Endothelial cell of umbilical vein (primary cell): ENCODE results near the gene CNFN.

Experiments used
- EZH2 ChIP-seq: IDR thresholded peaks from 2 replicates; pipeline ENCODE4 v1.6.1; 2012; ENCODE audit warnings: borderline replicate concordance, low read depth, mild to moderate bottlenecking, moderate library complexity, low read length, inconsistent platforms; ENCODE audit not compliant: severe bottlenecking
- FOS ChIP-seq: IDR thresholded peaks from 2 replicates; pipeline ENCODE4 v1.6.1; 2011; ENCODE audit warnings: mild to moderate bottlenecking, low read length, moderate library complexity, borderline replicate concordance; ENCODE audit not compliant: insufficient read depth
- MYC ChIP-seq: IDR thresholded peaks from one replicate; pipeline ENCODE4 v1.6.1; 2011; ENCODE audit warnings: mild to moderate bottlenecking, low read depth, low read length
- POLR2A ChIP-seq: IDR thresholded peaks from 2 replicates; pipeline ENCODE4 v1.6.1; 2012; ENCODE audit warnings: low read depth, mild to moderate bottlenecking, control low read depth, low read length
- POLR2AphosphoS5 ChIP-seq: IDR thresholded peaks from 2 replicates; pipeline ENCODE4 v1.6.1; 2012; ENCODE audit warnings: low read depth, mild to moderate bottlenecking, control low read depth, low read length, moderate library complexity; ENCODE audit not compliant: insufficient read depth
- TF ChIP-seq, protein P1 (sequence below), 2 donors: IDR thresholded peaks; 1 replicate in 1 of 2; 2 replicates in 1 of 2; pipeline ENCODE4 v1.5.1; 2011; ENCODE audit warnings: low read length in 2 of 2, mild to moderate bottlenecking in 2 of 2, moderate library complexity in 2 of 2, control low read depth in 1 of 2, inconsistent platforms in 1 of 2, low read depth in 1 of 2; ENCODE audit not compliant: insufficient read depth in 1 of 2; ENCODE audit errors: extremely low read depth in 1 of 2

DNA sequence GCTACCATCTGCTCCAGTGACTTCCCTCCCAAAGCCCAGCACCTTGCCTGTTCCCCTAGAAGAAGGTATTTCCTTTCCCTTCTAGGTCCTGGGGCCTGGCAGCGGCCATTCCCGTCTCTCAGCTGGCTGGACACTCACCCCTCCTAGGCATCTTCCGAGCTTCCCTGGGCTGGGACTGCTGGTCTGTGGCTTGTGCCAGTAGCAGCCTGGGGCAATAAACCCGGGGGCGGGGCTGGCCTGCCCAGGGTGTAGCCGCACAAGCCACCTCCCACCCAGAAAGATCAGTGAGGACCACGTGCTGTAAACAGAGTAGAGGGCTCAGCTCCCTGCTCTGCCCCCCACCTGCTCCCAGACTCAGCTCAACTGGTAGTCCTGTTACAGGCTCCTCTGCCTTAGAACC is 22.1 kb upstream of the CNFN start:
- TF ChIP-seq, protein P1, sequence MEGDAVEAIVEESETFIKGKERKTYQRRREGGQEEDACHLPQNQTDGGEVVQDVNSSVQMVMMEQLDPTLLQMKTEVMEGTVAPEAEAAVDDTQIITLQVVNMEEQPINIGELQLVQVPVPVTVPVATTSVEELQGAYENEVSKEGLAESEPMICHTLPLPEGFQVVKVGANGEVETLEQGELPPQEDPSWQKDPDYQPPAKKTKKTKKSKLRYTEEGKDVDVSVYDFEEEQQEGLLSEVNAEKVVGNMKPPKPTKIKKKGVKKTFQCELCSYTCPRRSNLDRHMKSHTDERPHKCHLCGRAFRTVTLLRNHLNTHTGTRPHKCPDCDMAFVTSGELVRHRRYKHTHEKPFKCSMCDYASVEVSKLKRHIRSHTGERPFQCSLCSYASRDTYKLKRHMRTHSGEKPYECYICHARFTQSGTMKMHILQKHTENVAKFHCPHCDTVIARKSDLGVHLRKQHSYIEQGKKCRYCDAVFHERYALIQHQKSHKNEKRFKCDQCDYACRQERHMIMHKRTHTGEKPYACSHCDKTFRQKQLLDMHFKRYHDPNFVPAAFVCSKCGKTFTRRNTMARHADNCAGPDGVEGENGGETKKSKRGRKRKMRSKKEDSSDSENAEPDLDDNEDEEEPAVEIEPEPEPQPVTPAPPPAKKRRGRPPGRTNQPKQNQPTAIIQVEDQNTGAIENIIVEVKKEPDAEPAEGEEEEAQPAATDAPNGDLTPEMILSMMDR (IDR thresholded peaks at IDR 0.05; ENCODE audit: extremely low read depth in 1 of 2, insufficient read depth in 1 of 2, low read depth in 1 of 2, low read length in 2 of 2) = no peak
- no peak for TF ChIP-seq POLR2AphosphoS5
- TF ChIP-seq POLR2A = no peak
- TF ChIP-seq MYC = no peak
- no peak for TF ChIP-seq FOS
- TF ChIP-seq EZH2 = no peak
